Measurements from ENCODE around the gene GATAD2A.
A peak's percentile ranks its signal among the peaks of the same experiment; 100 is the strongest.

GATAD2A gene

GRCh38 chr19:19405971-19406877 lies 749 bp downstream of the GATAD2A start:
- Histone ChIP-seq H3K4me2 (ENCODE audit: insufficient read depth, low read length) (peak overlapping the region; percentile 80), H2AFZ (ENCODE audit: low read depth, low read length) (peak overlapping the region; percentile 71; the same call in 1 of the 2 replicates), H3K36me3 (ENCODE audit: insufficient read depth, low read length) (peaks cover 14% of the 10 kb centered on the region), H3K27me3 (ENCODE audit: insufficient read depth, low read length, poor library complexity) (no peaks in the 10 kb centered on the region), H3K4me3 (ENCODE audit: low read depth in 1 of 2, low read length in 2 of 2) (peak overlapping the region; percentile 69 to 79; a peak in 3 of 4 replicates), H3K9me3 (ENCODE audit: insufficient read depth, low read length, severe bottlenecking) (no peaks in the 10 kb centered on the region), H3K9ac (ENCODE audit: low read depth, low read length) (peak overlapping the region; percentile 76), H3K27ac (ENCODE audit: low read length) (peak overlapping the region; percentile 66), H4K20me1 (ENCODE audit: insufficient read depth, low read length) (peaks cover 58% of the 10 kb centered on the region), H3K79me2 (ENCODE audit: insufficient read depth, low read length) (peaks cover 88% of the 10 kb centered on the region), H3K4me1 (ENCODE audit: insufficient read depth, low read length) (peaks cover 48% of the 10 kb centered on the region)
- DNase-seq (peak; percentile 79), ATAC-seq (ENCODE audit: insufficient read depth, low read depth) (peak; percentile 60)
- no peak for TF ChIP-seq CTCF (IDR thresholded peaks at IDR 0.05; ENCODE audit: borderline replicate concordance, extremely low read depth, low read length, poor library complexity, severe bottlenecking)
- TF ChIP-seq EZH2 (IDR thresholded peaks at IDR 0.05; ENCODE audit: borderline replicate concordance, low read depth, low read length, severe bottlenecking), result no peak

GRCh38 chr19:19406878-19407632 lies 1.6 kb downstream of the GATAD2A start:
- no peak overlapping the region for H2AFZ ChIP-seq (ENCODE audit: low read depth, low read length)
- no peak for ATAC-seq (ENCODE audit: insufficient read depth, low read depth)

GRCh38 chr19:19407633-19407930 lies 2.1 kb downstream of the GATAD2A start:
- H3K27ac ChIP-seq (ENCODE audit: low read length), result peak overlapping the region; percentile 15; the same call in 1 of the 2 replicates
- no peaks in the 10 kb centered on the region for H3K27me3 ChIP-seq (ENCODE audit: insufficient read depth, low read length, poor library complexity)

More at GRCh38 chr19:19406878-19407632, 1.6 kb downstream of the GATAD2A start:
- TF ChIP-seq EZH2 (IDR thresholded peaks at IDR 0.05; ENCODE audit: borderline replicate concordance, low read depth, low read length, severe bottlenecking), result no peak
- peak; percentile 47 for TF ChIP-seq CTCF (IDR thresholded peaks at IDR 0.05; ENCODE audit: borderline replicate concordance, extremely low read depth, low read length, poor library complexity, severe bottlenecking)
- Histone ChIP-seq H3K79me2 (ENCODE audit: insufficient read depth, low read length) (peaks cover 88% of the 10 kb centered on the region), H3K4me1 (ENCODE audit: insufficient read depth, low read length) (peaks cover 48% of the 10 kb centered on the region), H3K9ac (ENCODE audit: low read depth, low read length) (peak overlapping the region; percentile 76), H3K4me2 (ENCODE audit: insufficient read depth, low read length) (peak overlapping the region; percentile 80), H4K20me1 (ENCODE audit: insufficient read depth, low read length) (peaks cover 64% of the 10 kb centered on the region), H3K27ac (ENCODE audit: low read length) (peak overlapping the region; percentile 45; the same call in 1 of the 2 replicates), H3K9me3 (ENCODE audit: insufficient read depth, low read length, severe bottlenecking) (no peaks in the 10 kb centered on the region), H3K36me3 (ENCODE audit: insufficient read depth, low read length) (peaks cover 17% of the 10 kb centered on the region), H3K27me3 (ENCODE audit: insufficient read depth, low read length, poor library complexity) (no peaks in the 10 kb centered on the region), H3K4me3 (ENCODE audit: low read depth in 1 of 2, low read length in 2 of 2) (peak overlapping the region; percentile 44 to 69; a peak in 3 of 4 replicates)
- DNase-seq, result peak; percentile 37

More at GRCh38 chr19:19407633-19407930, 2.1 kb downstream of the GATAD2A start:
- ATAC-seq (ENCODE audit: insufficient read depth, low read depth) (no peak), DNase-seq (no peak)
- Histone ChIP-seq H3K4me1 (ENCODE audit: insufficient read depth, low read length) (peaks cover 48% of the 10 kb centered on the region), H3K9ac (ENCODE audit: low read depth, low read length) (peak overlapping the region; percentile 76), H3K4me3 (ENCODE audit: low read depth in 1 of 2, low read length in 2 of 2) (peak overlapping the region in 1 of 2 experiments; percentile 69; a peak in 2 of 4 replicates), H3K9me3 (ENCODE audit: insufficient read depth, low read length, severe bottlenecking) (no peaks in the 10 kb centered on the region), H3K4me2 (ENCODE audit: insufficient read depth, low read length) (peak overlapping the region; percentile 80), H4K20me1 (ENCODE audit: insufficient read depth, low read length) (peaks cover 68% of the 10 kb centered on the region), H3K79me2 (ENCODE audit: insufficient read depth, low read length) (peaks cover 91% of the 10 kb centered on the region), H2AFZ (ENCODE audit: low read depth, low read length) (no peak overlapping the region), H3K36me3 (ENCODE audit: insufficient read depth, low read length) (peaks cover 17% of the 10 kb centered on the region)
- no peak for TF ChIP-seq EZH2 (IDR thresholded peaks at IDR 0.05; ENCODE audit: borderline replicate concordance, low read depth, low read length, severe bottlenecking)
- TF ChIP-seq CTCF (IDR thresholded peaks at IDR 0.05; ENCODE audit: borderline replicate concordance, extremely low read depth, low read length, poor library complexity, severe bottlenecking), result no peak

All from DND-41 (cell line).